Right forelimb (tissue), 1 donor: ENCODE measurements around the gene FOXQ1.

Experiments used
- DNase-seq: peaks from one replicate; pipeline ENCODE4 v3.0.0-alpha.2; 2018

Gene FOXQ1

DNA sequence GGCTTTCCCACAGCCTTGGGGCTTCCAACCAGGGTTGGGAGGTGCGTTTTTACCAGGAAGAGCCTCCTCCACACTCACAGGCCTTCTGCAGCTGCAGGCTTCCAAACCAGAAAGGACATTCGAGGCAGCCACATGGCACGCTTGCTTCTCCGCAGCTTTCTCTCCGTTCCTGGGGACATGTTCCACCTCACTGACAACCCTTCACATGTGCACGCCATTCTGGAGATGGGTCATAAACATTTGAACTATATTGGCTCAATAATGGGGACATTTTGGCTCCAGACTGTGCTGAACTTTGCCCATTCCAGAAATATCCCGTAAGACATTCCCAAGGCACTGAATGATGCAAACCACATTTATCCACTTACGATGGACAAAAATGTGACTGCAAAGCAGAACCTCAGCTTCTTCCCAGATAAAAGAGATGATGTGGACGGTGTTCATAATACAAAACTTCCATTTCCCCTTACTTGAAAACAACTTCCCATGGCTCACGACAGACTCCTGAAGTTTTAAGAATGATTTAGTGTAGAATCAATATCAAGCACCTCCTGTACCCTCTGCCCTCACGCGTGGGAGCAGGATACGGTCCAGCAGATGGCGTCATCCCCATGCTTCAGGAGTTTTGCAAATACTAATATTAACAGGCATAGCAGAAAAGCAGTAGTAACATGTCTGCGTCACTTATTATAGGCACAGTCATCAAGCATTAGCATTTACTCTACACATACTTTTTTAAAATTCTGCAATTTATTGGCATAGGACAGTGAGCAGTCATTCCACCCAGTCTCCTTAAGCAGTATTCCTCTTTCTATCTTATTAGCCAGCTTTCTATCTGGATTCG, 52.1 kb downstream of the FOXQ1 start:
- peak; percentile 55 for DNase-seq
